Inferior parietal cortex (tissue), 1 donor: ENCODE measurements around the gene AQP7.
A peak's percentile ranks its signal among the peaks of the same experiment; 100 is the strongest.
"Not testable (repeated sequence)": the region's sequence is repeated elsewhere in the genome, so short reads cannot be mapped to it uniquely, and the experiment has no call there.

Experiments used
- DNase-seq: peaks from one replicate; pipeline ENCODE4 v3.0.0-alpha.2; 2016; ENCODE audit errors: extremely low spot score

The AQP7 gene

GRCh38 chr9:33433871-33434270 lies 31.5 kb upstream of the AQP7 start:
- DNase-seq, result no peak

- DNase-seq, result no peak
Observed at GRCh38 chr9:33431420-33431819, 29.1 kb upstream of the AQP7 start.

DNA sequence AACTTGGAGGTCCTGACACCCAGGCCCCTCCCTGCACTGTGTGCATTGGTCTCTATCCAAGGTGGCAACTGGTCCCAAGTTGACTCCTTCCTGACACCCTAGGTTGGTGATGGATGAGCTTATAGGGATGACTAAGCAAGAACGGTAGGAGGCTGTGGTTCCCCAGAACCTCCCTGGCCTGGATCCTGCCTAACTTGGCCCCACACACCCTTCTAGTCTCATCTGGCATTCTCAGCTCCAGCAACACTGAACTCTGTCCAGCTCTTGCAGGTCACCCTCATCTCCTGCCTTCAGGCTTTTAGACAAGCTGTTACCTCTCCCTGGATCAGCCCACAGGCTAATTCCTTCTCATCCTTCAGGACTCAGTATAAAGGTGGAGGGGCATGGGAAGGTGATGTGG lies 28.6 kb upstream of the AQP7 start:
- no peak for DNase-seq

GRCh38 chr9:33429256-33429985 lies 27.1 kb upstream of the AQP7 start:
- no peak for DNase-seq

DNA sequence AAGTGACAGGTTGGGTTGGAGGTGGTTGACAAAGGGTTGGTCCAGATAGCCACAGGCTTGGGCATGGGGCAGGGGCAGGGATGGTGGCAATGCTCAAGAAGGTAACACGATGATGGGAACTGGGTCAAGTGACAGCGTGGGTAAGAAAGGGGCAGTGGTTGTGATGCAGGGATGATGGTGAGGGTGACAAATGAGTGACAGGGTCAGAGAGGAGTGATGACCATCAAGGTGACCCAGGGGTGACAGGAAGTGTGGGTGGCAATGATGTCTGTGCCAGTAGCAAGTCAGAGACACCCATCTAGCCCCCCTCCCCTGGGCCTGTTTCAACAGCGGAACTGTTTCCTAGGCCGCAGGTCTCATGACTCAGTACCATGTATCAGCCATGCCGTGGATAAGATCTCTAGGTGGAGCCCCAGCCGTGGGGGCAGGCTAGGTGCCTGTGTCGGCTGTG lies 24.5 kb upstream of the AQP7 start:
- DNase-seq, result no peak

GRCh38 chr9:33425128-33425533 lies 22.8 kb upstream of the AQP7 start:
- DNase-seq, result no peak

DNA sequence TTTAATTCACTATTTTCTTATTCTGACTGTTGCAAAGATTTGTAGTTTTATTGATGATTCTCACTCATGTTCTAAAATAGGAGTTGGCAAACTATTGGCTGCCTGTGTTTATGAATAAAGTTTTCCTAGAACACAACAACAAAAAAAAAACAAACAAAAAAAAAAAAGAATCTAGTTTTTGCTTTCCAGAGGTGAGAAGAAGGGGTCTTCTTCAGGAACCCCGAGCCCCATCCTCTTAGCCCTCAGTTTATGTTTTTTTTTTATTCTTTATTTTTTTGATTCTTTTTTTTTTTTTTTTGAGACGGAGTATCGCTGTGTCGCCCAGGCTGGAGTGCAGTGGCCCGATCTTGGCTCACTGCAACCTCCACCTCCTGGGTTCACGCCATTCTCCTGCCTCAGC lies 22.1 kb upstream of the AQP7 start:
- DNase-seq, result not testable (repeated sequence)

GRCh38 chr9:33424043-33424442 lies 21.7 kb upstream of the AQP7 start:
- not testable (repeated sequence) for DNase-seq

- DNase-seq, result no peak
Observed at GRCh38 chr9:33419708-33420303, 17.4 kb upstream of the AQP7 start.

DNA sequence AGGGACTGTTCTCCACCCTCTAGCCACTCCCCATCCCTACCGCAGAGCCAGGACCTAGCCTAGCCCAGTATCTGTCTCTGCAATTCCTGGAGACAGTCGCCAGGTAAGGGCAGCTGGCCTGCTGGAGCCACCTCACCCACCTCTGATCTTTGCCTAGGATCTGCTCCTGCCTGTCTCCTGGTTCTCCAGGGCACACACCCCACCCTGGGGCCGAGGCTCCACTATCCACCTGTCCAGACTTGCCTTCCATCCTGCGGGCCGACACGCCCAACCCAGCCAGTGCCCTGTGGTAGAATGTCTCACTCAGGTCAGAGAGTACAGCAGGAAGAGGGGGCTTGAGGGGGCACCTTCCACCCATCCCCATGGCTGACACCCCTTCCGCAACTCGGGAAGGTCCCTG lies 15.7 kb upstream of the AQP7 start:
- no peak for DNase-seq

DNA sequence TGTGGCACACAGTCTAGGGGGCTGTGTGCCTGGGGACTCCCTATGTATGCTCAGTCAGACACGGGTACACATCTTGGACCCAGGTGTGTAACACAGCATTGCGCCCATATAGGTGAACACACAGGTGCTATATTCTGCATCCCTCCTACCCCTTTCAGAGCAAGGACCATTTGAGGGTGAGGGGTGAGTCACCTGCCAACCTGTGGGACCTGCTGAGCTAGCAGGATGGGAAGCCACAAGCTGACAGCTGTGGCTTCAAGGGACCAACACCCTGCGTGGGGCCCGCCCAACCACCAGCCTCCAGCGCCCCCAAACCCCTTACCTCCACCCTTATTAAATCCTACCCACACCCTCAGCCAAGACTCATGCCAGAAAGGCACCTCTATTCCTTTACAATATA lies 14.6 kb upstream of the AQP7 start:
- DNase-seq, result no peak

DNA sequence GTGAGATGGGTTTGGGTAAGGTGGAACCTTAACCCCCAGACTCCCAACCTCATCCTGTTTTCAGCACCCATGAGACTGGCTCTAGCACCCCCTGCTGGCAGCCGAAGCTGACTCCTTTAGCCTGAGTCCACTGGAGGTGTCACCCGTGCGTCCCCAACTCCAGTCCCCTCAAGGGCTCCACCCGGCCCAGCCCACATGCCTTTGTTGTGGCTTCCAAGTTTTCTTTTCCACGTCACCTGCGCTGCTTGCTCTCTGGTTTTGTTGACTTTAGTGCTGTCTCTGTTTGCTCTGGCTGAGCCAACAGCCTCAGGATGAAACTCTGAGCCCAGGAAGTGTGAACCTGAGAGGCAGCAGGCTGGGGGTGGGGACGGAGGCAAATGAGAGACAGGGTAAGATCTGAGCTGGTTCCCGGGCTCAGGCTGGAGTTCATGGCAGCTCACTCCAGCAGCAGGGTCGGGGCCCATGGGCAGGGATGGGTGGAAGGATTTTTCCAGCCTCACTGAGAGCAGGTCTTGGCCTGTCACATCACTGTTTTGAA lies 13.2 kb upstream of the AQP7 start:
- peak; percentile 47 for DNase-seq

DNA sequence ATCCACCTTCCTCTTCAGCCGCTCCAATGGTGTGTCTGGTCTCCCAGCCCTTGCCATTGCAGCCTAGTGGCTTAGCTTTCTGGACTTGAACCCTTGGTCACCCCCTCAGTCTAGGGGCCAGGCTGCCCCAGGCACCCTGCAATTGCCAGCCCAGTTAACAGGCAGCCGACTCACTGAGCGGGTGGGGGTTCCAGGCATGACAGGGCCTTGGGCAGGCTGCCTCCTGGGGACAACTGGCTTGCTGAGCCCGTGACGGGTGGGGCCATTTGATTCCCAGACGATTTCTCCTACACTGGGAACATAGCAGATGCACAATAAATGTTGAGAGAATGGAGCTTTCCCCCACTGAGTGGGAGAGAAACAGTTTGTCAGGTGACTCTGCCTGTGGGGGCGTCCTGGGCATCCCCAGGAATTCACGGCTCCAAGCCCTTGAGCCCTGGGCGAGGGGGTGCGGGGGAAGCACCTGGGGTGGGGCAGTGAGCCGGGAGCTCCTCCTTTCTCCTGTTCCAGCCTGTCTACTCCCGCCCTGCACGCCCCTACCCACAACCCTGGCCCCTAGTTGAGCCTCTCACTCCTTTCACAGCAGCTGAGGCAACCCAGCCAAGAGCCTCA lies 12.6 kb upstream of the AQP7 start:
- no peak for DNase-seq

DNA sequence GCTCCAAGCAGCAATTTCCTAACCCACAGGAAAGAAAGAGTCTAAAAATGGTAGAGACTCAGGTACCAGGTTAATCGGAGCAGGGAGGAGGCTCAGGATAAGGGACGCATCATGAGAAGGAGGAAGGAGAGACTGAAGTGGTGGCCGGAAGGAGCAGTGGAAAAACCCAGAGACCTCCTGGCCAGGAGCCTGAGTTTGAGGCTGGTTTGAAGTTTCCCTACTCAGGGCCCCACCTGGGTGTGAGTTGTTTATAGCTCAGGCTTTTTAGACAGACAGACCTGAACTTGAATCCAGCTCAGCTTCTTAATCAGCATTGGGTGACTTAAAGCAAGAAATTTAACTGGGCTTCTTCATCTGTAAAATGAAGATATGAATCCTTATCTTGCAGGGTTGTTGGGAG lies 11.9 kb upstream of the AQP7 start:
- no peak for DNase-seq

DNA sequence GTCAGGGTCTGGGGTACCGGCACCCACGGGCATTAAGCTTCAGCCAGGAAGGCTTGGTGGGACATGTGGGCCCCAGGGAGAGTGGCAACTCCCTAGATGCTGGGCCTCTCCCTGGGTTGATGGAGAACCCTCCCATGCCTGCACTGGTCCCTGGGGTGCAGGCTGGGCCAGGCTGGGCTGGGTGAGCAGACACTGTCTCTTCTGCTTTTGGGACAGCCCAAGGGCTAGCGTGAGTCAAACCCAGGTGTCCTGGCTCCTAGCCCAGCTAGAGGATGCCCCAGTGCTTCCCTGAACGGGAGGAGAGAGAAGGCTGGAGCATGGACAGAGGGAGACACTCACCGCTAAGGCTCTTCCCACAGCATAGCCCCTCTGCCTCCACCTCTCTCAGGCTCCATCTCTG lies 5.7 kb upstream of the AQP7 start:
- DNase-seq, result no peak

- DNase-seq, result no peak
Observed at GRCh38 chr9:33407061-33407460, 4.7 kb upstream of the AQP7 start.

- no peak for DNase-seq
Observed at GRCh38 chr9:33404788-33405362, 2.5 kb upstream of the AQP7 start.

DNA sequence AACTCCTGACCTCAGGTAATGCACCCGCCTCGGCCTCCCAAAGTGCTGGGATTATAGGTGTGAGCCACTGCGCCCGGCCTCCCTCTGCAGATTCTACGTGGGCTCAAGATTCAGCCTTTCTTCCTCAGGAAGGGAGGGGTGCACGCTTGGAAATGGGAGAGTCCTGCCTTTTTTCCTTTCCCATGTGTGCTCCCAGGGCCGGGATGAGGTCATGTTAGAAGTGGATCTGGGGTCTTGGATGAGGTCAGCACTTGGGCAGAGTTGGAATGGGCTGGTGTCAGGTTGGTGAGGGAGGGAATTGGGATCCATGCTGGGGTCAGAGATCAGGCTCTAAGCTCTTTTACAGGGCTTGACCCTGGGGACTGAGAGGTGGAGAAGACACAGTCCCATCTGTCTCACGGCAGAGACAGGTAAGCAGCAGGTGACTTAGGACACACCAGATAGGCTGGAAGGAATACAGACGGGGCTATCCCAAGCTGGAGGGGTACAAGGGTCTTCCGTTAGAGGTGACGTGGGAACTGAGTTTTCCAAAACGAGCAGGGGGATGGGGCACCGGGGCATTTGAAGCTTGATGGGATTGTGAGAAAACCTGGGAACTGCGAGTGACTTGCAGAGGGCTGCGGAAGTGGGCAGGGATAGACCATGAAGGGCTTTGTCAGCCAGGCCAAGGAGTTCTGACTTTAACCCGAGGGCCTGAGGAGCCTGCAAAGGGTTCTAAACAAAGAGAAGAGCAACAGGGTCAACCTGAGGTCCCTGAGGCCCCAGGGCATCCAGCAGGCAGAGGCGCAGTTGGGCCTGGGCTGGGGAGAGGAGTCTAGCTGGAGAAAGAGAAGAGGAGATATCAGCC lies 1.8 kb upstream of the AQP7 start:
- no peak for DNase-seq

DNA sequence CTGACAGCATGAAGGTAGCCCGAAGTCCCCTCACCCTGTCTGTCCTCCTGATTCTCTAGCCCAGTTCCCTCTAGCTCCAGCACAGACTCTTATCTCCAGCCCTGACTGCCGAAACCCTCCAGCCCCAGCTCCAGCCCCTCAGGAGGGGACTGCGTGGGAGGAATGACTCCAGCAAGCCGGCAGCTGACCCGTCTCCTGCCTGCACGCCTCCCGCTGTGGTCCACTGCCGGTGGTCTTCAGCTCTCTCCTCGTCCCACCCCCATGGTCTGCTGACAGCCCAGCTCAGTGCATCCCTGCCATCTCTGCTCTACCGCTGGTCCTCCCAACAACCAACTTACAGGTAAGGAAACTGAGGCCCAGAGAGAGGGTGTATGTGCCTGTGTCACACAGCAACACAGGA lies 559 bp downstream of the AQP7 start:
- DNase-seq, result not testable (repeated sequence)

- not testable (repeated sequence) for DNase-seq
Observed at GRCh38 chr9:33399047-33399446, 3.3 kb downstream of the AQP7 start.

DNA sequence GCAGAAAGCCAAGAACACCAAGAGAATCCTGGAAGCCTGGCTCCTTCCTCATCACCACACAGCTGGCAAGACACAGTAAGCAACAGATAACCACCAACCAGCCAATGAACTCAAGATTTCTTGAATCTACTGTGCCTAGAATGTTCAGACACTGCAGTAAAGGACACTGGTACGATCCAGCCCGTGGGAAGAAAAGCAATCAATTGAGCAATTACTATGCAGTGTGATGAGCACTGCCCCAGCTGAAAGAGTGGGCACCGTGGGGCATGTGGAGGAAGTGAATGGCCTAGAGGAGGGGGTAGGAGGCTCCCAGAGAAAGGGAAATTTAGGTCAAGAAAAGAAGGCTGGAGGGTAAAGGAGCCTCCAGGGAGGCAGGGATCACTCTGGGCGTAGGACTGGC lies 4.6 kb downstream of the AQP7 start:
- not testable (repeated sequence) for DNase-seq
